Measurements from ENCODE around the gene LDB3.

LDB3 gene

GRCh38 chr10:86699541-86699940, 31.2 kb downstream of the LDB3 start:
- H3K36me3 ChIP-seq (ENCODE audit: insufficient read depth, low read length) = no peaks in the 10 kb centered on the region
- no peak for TF ChIP-seq CTCF (IDR thresholded peaks at IDR 0.05; ENCODE audit: low read length)
- TF ChIP-seq EZH2 (IDR thresholded peaks at IDR 0.05; ENCODE audit: borderline replicate concordance, low read length) = no peak

GRCh38 chr10:86699991-86700840, 31.9 kb downstream of the LDB3 start:
- Histone ChIP-seq H3K79me2 (ENCODE audit: insufficient read depth, low read length) (no peaks in the 10 kb centered on the region), H2AFZ (ENCODE audit: low read length) (no peak overlapping the region), H3K9ac (ENCODE audit: low read length) (no peak overlapping the region), H3K9me3 (ENCODE audit: low read length) (no peaks in the 10 kb centered on the region), H4K20me1 (ENCODE audit: insufficient read depth, low read length) (no peaks in the 10 kb centered on the region), H3K4me2 (ENCODE audit: low read length) (no peak overlapping the region), H3K36me3 (ENCODE audit: insufficient read depth, low read length) (no peaks in the 10 kb centered on the region), H3F3A (ENCODE audit: insufficient read depth, low read length) (no peaks in the 10 kb centered on the region), H3K27ac (ENCODE audit: low read depth, low read length, poor library complexity, severe bottlenecking) (no peak overlapping the region), H3K4me3 (ENCODE audit: low read depth, low read length, poor library complexity, severe bottlenecking) (no peak overlapping the region), H3K27me3 (ENCODE audit: insufficient read depth, low read length) (0 out of 2 replicates have a peak, but pooled peaks cover 3% of the 10 kb centered on the region), H3K4me1 (ENCODE audit: insufficient read depth, low read length, severe bottlenecking) (no peaks in the 10 kb centered on the region), H3K9me2 (ENCODE audit: low read depth, low read length) (no peaks in the 10 kb centered on the region)
- TF ChIP-seq EZH2 (IDR thresholded peaks at IDR 0.05; ENCODE audit: borderline replicate concordance, low read length) = no peak
- TF ChIP-seq CTCF (IDR thresholded peaks at IDR 0.05; ENCODE audit: low read length) = no peak

More at GRCh38 chr10:86699541-86699940, 31.2 kb downstream of the LDB3 start:
- no peak overlapping the region for H3K9ac ChIP-seq (ENCODE audit: low read length)
- H3K4me1 ChIP-seq (ENCODE audit: insufficient read depth, low read length, severe bottlenecking) = no peaks in the 10 kb centered on the region
- no peaks in the 10 kb centered on the region for H4K20me1 ChIP-seq (ENCODE audit: insufficient read depth, low read length)
- H3K9me2 ChIP-seq (ENCODE audit: low read depth, low read length) = no peaks in the 10 kb centered on the region
- H3K27me3 ChIP-seq (ENCODE audit: insufficient read depth, low read length) = 0 out of 2 replicates have a peak, but pooled peaks cover 3% of the 10 kb centered on the region
- no peak overlapping the region for H3K4me3 ChIP-seq (ENCODE audit: low read depth, low read length, poor library complexity, severe bottlenecking)
- H3K27ac ChIP-seq (ENCODE audit: low read depth, low read length, poor library complexity, severe bottlenecking) = no peak overlapping the region
- H3F3A ChIP-seq (ENCODE audit: insufficient read depth, low read length) = no peaks in the 10 kb centered on the region
- no peak overlapping the region for H2AFZ ChIP-seq (ENCODE audit: low read length)
- no peak overlapping the region for H3K4me2 ChIP-seq (ENCODE audit: low read length)
- no peaks in the 10 kb centered on the region for H3K79me2 ChIP-seq (ENCODE audit: insufficient read depth, low read length)
- H3K9me3 ChIP-seq (ENCODE audit: low read length) = no peaks in the 10 kb centered on the region

GRCh38 chr10:86700851-86701617, 32.7 kb downstream of the LDB3 start:
- no peak overlapping the region for H3K27ac ChIP-seq (ENCODE audit: low read depth, low read length, poor library complexity, severe bottlenecking)
- TF ChIP-seq EZH2 (IDR thresholded peaks at IDR 0.05; ENCODE audit: borderline replicate concordance, low read length) (no peak), CTCF (IDR thresholded peaks at IDR 0.05; ENCODE audit: low read length) (no peak)

More at GRCh38 chr10:86700851-86701617, 32.7 kb downstream of the LDB3 start:
- Histone ChIP-seq H3K79me2 (ENCODE audit: insufficient read depth, low read length) (no peaks in the 10 kb centered on the region), H4K20me1 (ENCODE audit: insufficient read depth, low read length) (no peaks in the 10 kb centered on the region), H3K4me1 (ENCODE audit: insufficient read depth, low read length, severe bottlenecking) (no peaks in the 10 kb centered on the region), H3K27me3 (ENCODE audit: insufficient read depth, low read length) (0 out of 2 replicates have a peak, but pooled peaks cover 3% of the 10 kb centered on the region), H2AFZ (ENCODE audit: low read length) (no peak overlapping the region), H3K36me3 (ENCODE audit: insufficient read depth, low read length) (no peaks in the 10 kb centered on the region), H3K4me2 (ENCODE audit: low read length) (no peak overlapping the region), H3K9me3 (ENCODE audit: low read length) (no peaks in the 10 kb centered on the region), H3K9me2 (ENCODE audit: low read depth, low read length) (no peaks in the 10 kb centered on the region), H3F3A (ENCODE audit: insufficient read depth, low read length) (no peaks in the 10 kb centered on the region), H3K4me3 (ENCODE audit: low read depth, low read length, poor library complexity, severe bottlenecking) (no peak overlapping the region), H3K9ac (ENCODE audit: low read length) (no peak overlapping the region)

Measured in OCI-LY1 (cell line).